ENCODE results near the gene NDUFV1.

DNA sequence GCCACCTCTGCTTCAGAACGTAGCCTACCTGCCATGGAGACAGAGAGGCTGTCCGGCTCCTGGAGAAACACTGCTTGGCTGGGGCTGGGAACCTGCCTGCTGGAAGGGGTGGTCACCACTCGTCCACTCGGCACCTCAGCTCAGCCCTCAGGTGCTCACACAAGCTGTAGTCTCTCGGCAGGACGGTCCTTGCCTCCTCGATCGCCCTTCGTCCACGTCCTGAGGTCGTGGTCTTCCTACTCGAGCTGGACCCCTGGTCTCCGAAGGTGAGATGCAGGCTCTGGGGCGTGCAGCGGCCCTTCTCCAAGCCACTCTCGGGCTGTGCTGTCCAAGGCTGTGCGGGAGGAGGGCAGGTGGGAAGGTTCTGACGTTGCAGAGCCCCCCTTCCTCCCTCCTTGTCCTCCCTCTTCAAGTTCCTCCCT lies 32.7 kb downstream of the NDUFV1 start, which contains the start of gene TBX10:
- TF ChIP-seq CTCF (IDR thresholded peaks at IDR 0.05; ENCODE audit: low read depth, low read length, poor library complexity, severe bottlenecking) (no peak), EZH2phosphoT487 (IDR thresholded peaks at IDR 0.05; ENCODE audit: borderline replicate concordance, low read length) (no peak)
